ENCODE measurements around the gene PLXNA2. TPM values are rescaled to one million over a fixed set of nuclear protein-coding genes. Genes with fewer than 3 reads are reported as not detected.

The PLXNA2 gene
- total RNA-seq, 1 donor from 2014 or later = 38.3 TPM

DNA sequence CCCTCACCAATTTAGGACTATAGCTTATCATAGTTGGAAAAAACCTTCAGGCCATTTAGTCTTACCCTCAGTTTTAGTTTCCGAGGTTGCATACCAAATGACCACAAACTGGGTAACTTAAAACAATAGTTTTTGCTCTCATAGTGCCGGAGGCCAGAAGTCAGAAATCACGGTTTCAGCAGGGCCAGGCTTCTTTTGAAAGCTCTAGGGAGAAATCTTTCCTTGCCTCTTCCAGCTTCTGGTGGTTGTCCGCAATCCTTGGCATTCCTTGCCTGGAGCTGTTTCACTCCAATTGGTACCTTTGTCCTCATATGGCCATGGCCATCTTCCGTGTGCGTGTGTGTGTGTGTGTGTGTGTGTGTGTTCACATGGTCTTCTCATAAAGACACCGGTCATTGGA, 12.4 kb upstream of the PLXNA2 start:
- Histone ChIP-seq H3K9me3 (peaks cover 7% of the 10 kb centered on the region), H3K4me1 (no peaks in the 10 kb centered on the region), H3K27me3 (no peaks in the 10 kb centered on the region), H3K36me3 (no peaks in the 10 kb centered on the region), H3K27ac (no peak overlapping the region), H3K4me3 (no peak overlapping the region)
- intact Hi-C loops (cut with DNase I) = no loop called here
- no peak for DNase-seq (ENCODE audit: extremely low spot score in 2 of 2)
- TF ChIP-seq POLR2A (IDR thresholded peaks at IDR 0.05) = no peak

DNA sequence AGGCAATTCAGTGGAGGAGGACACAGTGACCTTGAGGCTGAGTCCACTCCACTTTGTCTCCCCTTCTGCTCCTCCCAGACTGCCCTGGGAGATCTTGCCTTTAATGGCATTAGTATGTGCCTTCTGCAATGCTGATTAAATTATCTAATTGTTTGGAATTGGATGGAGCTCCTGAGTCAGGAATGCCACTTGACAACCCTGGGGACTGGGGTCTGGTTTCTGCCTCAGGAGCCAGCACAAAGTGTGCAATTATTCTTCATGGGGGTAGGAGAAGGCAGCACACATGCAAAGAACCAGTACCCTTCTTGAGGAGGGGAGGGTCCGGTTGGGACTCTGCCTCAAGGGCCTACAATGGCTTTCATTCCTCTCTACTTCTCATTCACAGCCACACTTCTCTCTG, 11.9 kb upstream of the PLXNA2 start:
- TF ChIP-seq POLR2A (IDR thresholded peaks at IDR 0.05) (no peak), CTCF (IDR thresholded peaks at IDR 0.05) (no peak), POLR2AphosphoS5 (IDR thresholded peaks at IDR 0.05; ENCODE audit: insufficient read depth in 1 of 2, low read depth in 1 of 2) (no peak)
- Histone ChIP-seq H3K4me1 (no peaks in the 10 kb centered on the region), H3K27me3 (no peaks in the 10 kb centered on the region), H3K9me3 (peaks cover 7% of the 10 kb centered on the region), H3K4me3 (no peak overlapping the region), H3K36me3 (no peaks in the 10 kb centered on the region), H3K27ac (no peak overlapping the region)
- intact Hi-C loops (cut with DNase I) = no loop called here
- no peak for DNase-seq (ENCODE audit: extremely low spot score in 2 of 2)

DNA sequence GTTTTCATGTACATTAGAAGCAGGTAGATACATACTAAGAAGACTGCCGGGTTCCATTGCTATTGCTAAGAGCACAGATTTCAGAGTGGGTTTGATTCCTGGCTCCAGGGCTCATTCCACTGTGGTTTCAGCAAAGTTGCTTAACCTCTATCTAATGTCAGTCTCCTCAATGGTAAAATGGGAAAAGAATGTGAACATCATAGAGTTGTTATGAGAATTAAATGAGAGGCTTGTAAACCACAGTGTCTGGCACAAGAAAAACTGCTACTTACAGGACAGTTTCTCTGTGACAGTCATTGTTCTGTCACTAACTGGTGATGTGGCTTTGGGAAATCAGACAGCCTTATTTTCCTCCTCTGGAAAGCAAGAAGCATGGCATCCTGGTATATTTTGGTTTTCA, 10.7 kb upstream of the PLXNA2 start:
- Histone ChIP-seq H3K36me3 (no peaks in the 10 kb centered on the region), H3K27ac (no peak overlapping the region), H3K4me1 (no peaks in the 10 kb centered on the region), H3K4me3 (no peak overlapping the region), H3K27me3 (no peaks in the 10 kb centered on the region), H3K9me3 (no peaks in the 10 kb centered on the region)
- no peak for DNase-seq (ENCODE audit: extremely low spot score in 2 of 2)
- intact Hi-C loops (cut with DNase I) = no loop called here
- TF ChIP-seq CTCF (IDR thresholded peaks at IDR 0.05) = no peak
- TF ChIP-seq POLR2A (IDR thresholded peaks at IDR 0.05) = no peak
- TF ChIP-seq POLR2AphosphoS5 (IDR thresholded peaks at IDR 0.05; ENCODE audit: insufficient read depth in 1 of 2, low read depth in 1 of 2) = no peak

DNA sequence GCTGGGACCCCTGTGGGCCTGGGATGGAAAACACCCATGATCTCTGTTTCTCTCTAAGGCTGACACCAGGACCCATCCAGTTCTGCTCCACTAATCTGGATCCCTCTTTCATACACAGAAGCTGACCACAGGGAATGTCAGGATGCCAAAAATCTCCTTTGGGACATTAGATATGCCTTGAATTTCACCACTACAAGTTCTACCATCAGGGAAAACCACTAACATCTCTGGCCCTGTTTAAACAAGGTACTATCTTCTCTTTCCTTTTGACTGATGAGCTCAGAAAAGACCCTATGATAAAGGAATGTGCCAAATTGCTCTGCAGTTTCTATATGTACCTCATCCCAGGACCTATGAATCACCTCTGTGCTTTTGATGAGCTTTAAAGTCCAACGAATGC, 10.2 kb upstream of the PLXNA2 start:
- intact Hi-C loops (cut with DNase I) = no loop called here
- H3K36me3 ChIP-seq = no peaks in the 10 kb centered on the region
- no peaks in the 10 kb centered on the region for H3K4me1 ChIP-seq
- H3K27ac ChIP-seq = no peak overlapping the region
- no peaks in the 10 kb centered on the region for H3K9me3 ChIP-seq
- TF ChIP-seq POLR2AphosphoS5 (IDR thresholded peaks at IDR 0.05; ENCODE audit: insufficient read depth in 1 of 2, low read depth in 1 of 2) (no peak), CTCF (IDR thresholded peaks at IDR 0.05) (no peak), POLR2A (IDR thresholded peaks at IDR 0.05) (no peak)
- H3K27me3 ChIP-seq = no peaks in the 10 kb centered on the region
- no peak overlapping the region for H3K4me3 ChIP-seq
- DNase-seq (ENCODE audit: extremely low spot score in 2 of 2) = no peak

- Histone ChIP-seq H3K27ac (no peak overlapping the region), H3K27me3 (no peaks in the 10 kb centered on the region), H3K4me3 (no peak overlapping the region), H3K36me3 (no peaks in the 10 kb centered on the region), H3K9me3 (no peaks in the 10 kb centered on the region), H3K4me1 (no peaks in the 10 kb centered on the region)
- intact Hi-C loops (cut with DNase I) = no loop called here
- TF ChIP-seq POLR2AphosphoS5 (IDR thresholded peaks at IDR 0.05; ENCODE audit: insufficient read depth in 1 of 2, low read depth in 1 of 2) = no peak
- no peak for TF ChIP-seq CTCF (IDR thresholded peaks at IDR 0.05)
- no peak for TF ChIP-seq POLR2A (IDR thresholded peaks at IDR 0.05)
- no peak for DNase-seq (ENCODE audit: extremely low spot score in 2 of 2)
These were observed 8.8 kb upstream of the PLXNA2 start for GRCh38 chr1:208252836-208253576.

Measured in vagina (tissue), 2 donors.